Parathyroid adenoma (tissue), 2 donors: ENCODE results near the gene TM2D1.
A peak's percentile ranks its signal among the peaks of the same experiment; 100 is the strongest.
"Not testable (repeated sequence)": the region's sequence is repeated elsewhere in the genome, so short reads cannot be mapped to it uniquely, and the experiment has no call there.

ENCODE experiments used
- H2AFZ ChIP-seq: fragments of 300-600 bp; sonication (generic); one replicate; pipeline ENCODE4 v1.7.0; 2017; ENCODE audit warnings: antibody characterized with exemption, mild to moderate bottlenecking
- H3K27ac ChIP-seq: fragments of 300-600 bp; sonication (generic); one replicate; pipeline ENCODE4 v1.7.0; 2017
- H3K27me3 ChIP-seq: fragments of 300-600 bp; sonication (generic); one replicate; pipeline ENCODE4 v1.7.0; 2017; ENCODE audit warnings: low read length; ENCODE audit not compliant: control insufficient read depth, insufficient read depth
- H3K36me3 ChIP-seq: fragments of 300-600 bp; sonication (generic); one replicate; pipeline ENCODE4 v1.7.0; 2017; ENCODE audit warnings: low read length; ENCODE audit not compliant: control insufficient read depth, insufficient read depth
- H3K4me1 ChIP-seq: fragments of 300-600 bp; sonication (generic); one replicate; pipeline ENCODE4 v1.7.0; 2017; ENCODE audit warnings: control low read depth
- H3K4me2 ChIP-seq: fragments of 300-600 bp; sonication (generic); one replicate; pipeline ENCODE4 v1.7.0; 2017; ENCODE audit warnings: low read length
- H3K4me3 ChIP-seq: fragments of 300-600 bp; sonication (generic); one replicate; pipeline ENCODE4 v1.7.0; 2017; ENCODE audit warnings: low read depth, low read length
- H3K79me2 ChIP-seq: fragments of 300-600 bp; sonication (generic); one replicate; pipeline ENCODE4 v1.7.0; 2017; ENCODE audit warnings: control low read depth
- H3K9ac ChIP-seq: fragments of 300-600 bp; sonication (generic); one replicate; pipeline ENCODE4 v1.7.0; 2017; ENCODE audit warnings: mild to moderate bottlenecking
- H3K9me3 ChIP-seq: fragments of 300-600 bp; sonication (generic); one replicate; pipeline ENCODE4 v1.7.0; 2017; ENCODE audit warnings: low read length; ENCODE audit not compliant: control insufficient read depth
- CTCF ChIP-seq: fragments of 300-600 bp; sonication (generic); IDR thresholded peaks from one replicate; pipeline ENCODE4 v1.7.0; 2017; ENCODE audit warnings: antibody characterized with exemption, mild to moderate bottlenecking
- donor health status: primary hyperparathyroidism.

The TM2D1 gene

GRCh38 chr1:61741711-61742619, 17.0 kb upstream of the TM2D1 start, which contains the start of gene PATJ:
PATJ (plus strand) TSS chr1:61742480; CDS start chr1:61762893, 20,413 bp downstream.
- Histone ChIP-seq H2AFZ (peak within 1 kb of the TSS; percentile 95), H3K36me3 (no peaks in the 10 kb centered on the region), H3K27me3 (no peaks in the 10 kb centered on the region), H3K4me2 (peak within 1 kb of the TSS; percentile 93), H3K4me1 (peaks cover 2% of the 10 kb centered on the region), H3K9me3 (no peaks in the 10 kb centered on the region), H3K9ac (peak within 1 kb of the TSS; percentile 53), H3K27ac (peak within 1 kb of the TSS; percentile 89), H3K4me3 (peak within 1 kb of the TSS; percentile 65), H3K79me2 (peaks cover 2% of the 10 kb centered on the region)
- no peak for TF ChIP-seq CTCF

- peak overlapping the region; percentile 65 for H3K4me3 ChIP-seq
- peaks cover 2% of the 10 kb centered on the region for H3K4me1 ChIP-seq
- peak overlapping the region; percentile 93 for H3K4me2 ChIP-seq
- peaks cover 2% of the 10 kb centered on the region for H3K79me2 ChIP-seq
- H3K27me3 ChIP-seq, result no peaks in the 10 kb centered on the region
- no peaks in the 10 kb centered on the region for H3K36me3 ChIP-seq
- H3K9me3 ChIP-seq, result no peaks in the 10 kb centered on the region
- H2AFZ ChIP-seq, result peak overlapping the region; percentile 75
- no peak overlapping the region for H3K9ac ChIP-seq
- no peak for TF ChIP-seq CTCF
- H3K27ac ChIP-seq, result peak overlapping the region; percentile 81
Observed at GRCh38 chr1:61740751-61741700, 16.1 kb upstream of the TM2D1 start.

- H3K4me3 ChIP-seq, result no peak overlapping the region
- H3K4me2 ChIP-seq, result no peak overlapping the region
- TF ChIP-seq CTCF, result no peak
- no peaks in the 10 kb centered on the region for H3K9me3 ChIP-seq
- no peaks in the 10 kb centered on the region for H3K79me2 ChIP-seq
- H3K4me1 ChIP-seq, result no peaks in the 10 kb centered on the region
- no peak overlapping the region for H3K9ac ChIP-seq
- H3K27ac ChIP-seq, result no peak overlapping the region
- no peaks in the 10 kb centered on the region for H3K36me3 ChIP-seq
- H3K27me3 ChIP-seq, result no peaks in the 10 kb centered on the region
- no peak overlapping the region for H2AFZ ChIP-seq
Observed at GRCh38 chr1:61732726-61733125, 7.8 kb upstream of the TM2D1 start.

GRCh38 chr1:61730679-61731078, 5.7 kb upstream of the TM2D1 start:
- H3K9me3 ChIP-seq, H2AFZ ChIP-seq, H3K79me2 ChIP-seq, H3K27me3 ChIP-seq, H3K4me3 ChIP-seq, H3K4me2 ChIP-seq, H3K9ac ChIP-seq, H3K36me3 ChIP-seq, H3K27ac ChIP-seq, H3K4me1 ChIP-seq: not testable (repeated sequence)

- H3K79me2 ChIP-seq, result peaks cover 12% of the 10 kb centered on the region
- no peak overlapping the region for H3K4me3 ChIP-seq
- peaks cover 2% of the 10 kb centered on the region for H3K4me1 ChIP-seq
- H3K27ac ChIP-seq, result no peak overlapping the region
- no peaks in the 10 kb centered on the region for H3K27me3 ChIP-seq
- no peak overlapping the region for H2AFZ ChIP-seq
- no peaks in the 10 kb centered on the region for H3K36me3 ChIP-seq
- H3K9me3 ChIP-seq, result no peaks in the 10 kb centered on the region
- H3K9ac ChIP-seq, result no peak overlapping the region
- H3K4me2 ChIP-seq, result no peak overlapping the region
- TF ChIP-seq CTCF, result no peak
Observed at GRCh38 chr1:61727544-61727943, 2.6 kb upstream of the TM2D1 start.
